Measurements from ENCODE around the gene PKD1L1. TPM values are rescaled to one million over a fixed set of nuclear protein-coding genes. Genes with fewer than 3 reads are reported as not detected.

Gene PKD1L1
- total RNA-seq, 2 donors from 2014 or later, result 0.16 to 0.61 TPM

DNA sequence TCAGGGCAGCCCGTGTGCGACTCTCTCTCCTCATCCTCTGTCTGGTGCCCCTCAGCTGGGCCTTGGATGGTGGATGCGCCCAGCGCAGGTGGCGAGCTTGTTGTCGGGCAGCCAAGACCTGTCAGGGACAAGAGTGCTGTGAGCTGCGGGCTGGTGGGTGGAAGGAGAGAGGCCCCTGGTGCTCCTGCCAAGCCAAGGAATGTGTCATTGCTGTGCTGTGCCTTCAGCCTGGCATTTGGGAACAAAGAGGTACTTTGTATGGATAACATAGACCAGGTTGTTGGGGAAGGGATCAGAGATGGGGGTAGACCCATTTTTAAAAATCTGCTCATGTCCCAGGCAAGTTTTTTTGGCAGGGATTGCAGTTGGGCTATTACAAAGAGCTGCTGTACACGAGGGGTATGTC, 120.9 kb downstream of the PKD1L1 start:
- Mint-ChIP-seq H3K27ac (no peak overlapping the region), H3K4me1 (no peaks in the 10 kb centered on the region), H3K27me3 (peaks cover 5% of the 10 kb centered on the region), H3K36me3 (ENCODE audit: low read depth) (no peaks in the 10 kb centered on the region), H3K4me3 (no peak overlapping the region), H3K9me3 (no peaks in the 10 kb centered on the region)
- ATAC-seq (replicated peaks), result no peak

DNA sequence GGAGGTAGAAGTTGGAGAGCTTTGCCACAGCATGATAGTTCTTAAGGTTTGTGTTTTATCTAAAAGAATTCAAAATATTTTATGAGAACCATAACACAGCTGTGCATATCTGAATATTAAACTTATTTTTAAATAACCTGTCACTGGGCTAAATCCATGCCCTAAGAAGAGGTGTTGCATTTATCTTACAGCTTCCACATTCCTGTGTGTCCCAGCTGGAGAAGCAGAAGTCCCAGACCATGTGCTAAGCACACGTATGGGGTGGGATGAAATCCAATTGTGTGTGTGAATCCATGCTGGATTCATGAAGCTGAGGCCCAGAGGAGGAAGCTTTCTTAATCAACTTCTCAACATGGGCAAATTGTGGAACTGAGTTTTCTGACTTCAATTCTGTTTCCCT, 121.5 kb downstream of the PKD1L1 start:
- Mint-ChIP-seq H3K27me3 (peaks cover 5% of the 10 kb centered on the region), H3K9me3 (no peaks in the 10 kb centered on the region), H3K27ac (no peak overlapping the region), H3K36me3 (ENCODE audit: low read depth) (no peaks in the 10 kb centered on the region), H3K4me1 (no peaks in the 10 kb centered on the region), H3K4me3 (no peak overlapping the region)
- no peak for ATAC-seq (replicated peaks)

DNA sequence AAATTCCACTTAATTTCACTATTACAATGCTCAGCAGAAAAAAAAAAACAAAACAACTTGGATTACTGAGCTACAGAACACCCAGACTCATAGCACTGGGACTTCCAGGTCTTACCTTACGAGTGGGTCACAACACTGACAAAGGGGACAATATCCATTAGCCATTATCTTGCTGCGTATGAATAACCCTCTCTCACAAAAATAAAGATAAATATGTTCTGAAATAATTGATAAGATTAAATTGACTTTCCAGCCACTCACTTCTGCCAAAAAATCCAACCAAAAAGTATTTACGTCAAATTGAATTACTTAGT, 128.7 kb downstream of the PKD1L1 start:
- Mint-ChIP-seq H3K27me3 (no peaks in the 10 kb centered on the region), H3K9me3 (no peaks in the 10 kb centered on the region), H3K4me3 (no peak overlapping the region), H3K27ac (no peak overlapping the region), H3K36me3 (ENCODE audit: low read depth) (no peaks in the 10 kb centered on the region), H3K4me1 (no peaks in the 10 kb centered on the region)
- ATAC-seq (replicated peaks), result no peak

DNA sequence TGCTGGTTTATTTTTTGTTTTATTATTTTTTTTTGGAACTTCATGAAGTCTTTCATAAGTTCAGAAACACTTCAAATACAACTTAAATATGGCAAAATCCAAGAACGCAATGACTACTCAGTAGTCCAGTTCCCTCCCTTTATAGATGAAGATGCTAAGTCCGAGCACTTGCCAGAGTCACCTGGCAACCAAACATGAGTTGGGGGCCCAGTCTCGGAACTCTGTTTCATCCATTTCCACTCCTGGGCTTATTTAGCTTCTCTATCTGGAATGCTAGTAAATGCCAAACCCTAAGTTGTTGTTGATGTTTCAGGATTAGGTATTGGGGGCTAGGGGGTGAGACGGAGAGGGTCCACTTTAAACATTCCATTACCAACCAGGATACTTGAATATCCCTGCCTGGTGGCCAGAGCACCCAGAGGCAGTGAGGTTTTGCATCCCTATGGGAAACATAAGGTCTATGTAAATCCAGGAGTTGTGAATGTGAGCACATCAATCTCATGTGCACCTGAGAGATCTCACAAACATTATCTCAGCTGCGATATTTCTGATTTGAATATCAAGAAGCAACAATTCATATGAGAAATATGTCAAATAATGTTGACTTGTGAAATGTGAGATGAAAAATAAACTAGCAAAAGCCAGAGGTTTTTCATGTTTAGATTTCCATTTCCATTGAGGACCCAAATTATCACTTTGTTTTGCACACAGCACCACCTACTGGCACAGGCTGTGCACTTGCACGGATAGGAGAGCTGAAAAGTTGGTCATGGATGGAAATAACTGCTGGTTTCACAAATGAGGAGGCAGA, 129.3 kb downstream of the PKD1L1 start:
- Mint-ChIP-seq H3K36me3 (ENCODE audit: low read depth) (no peaks in the 10 kb centered on the region), H3K27ac (no peak overlapping the region), H3K4me1 (no peaks in the 10 kb centered on the region), H3K4me3 (no peak overlapping the region), H3K9me3 (no peaks in the 10 kb centered on the region), H3K27me3 (no peaks in the 10 kb centered on the region)
- ATAC-seq (replicated peaks), result no peak

DNA sequence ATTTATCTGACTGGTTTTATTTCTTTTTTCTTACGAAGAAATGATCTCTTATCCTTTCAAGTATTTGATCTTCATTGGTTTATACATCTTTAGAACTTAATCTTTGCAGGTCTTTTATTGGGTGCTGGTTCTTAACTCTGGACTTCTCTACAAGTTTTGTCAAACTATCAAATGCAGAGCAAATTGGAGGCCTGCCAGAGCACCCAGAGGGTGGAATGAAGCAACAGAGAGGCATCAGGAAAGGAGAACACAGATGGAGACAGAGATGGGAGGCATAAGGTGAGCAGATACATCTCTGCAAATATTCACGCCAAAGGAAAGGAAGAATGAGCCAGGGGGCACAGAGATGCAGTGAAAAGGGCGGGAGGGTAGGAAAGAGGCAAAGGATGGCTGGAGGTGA, 130.3 kb downstream of the PKD1L1 start:
- Mint-ChIP-seq H3K36me3 (ENCODE audit: low read depth) (no peaks in the 10 kb centered on the region), H3K4me3 (no peak overlapping the region), H3K27ac (no peak overlapping the region)

DNA sequence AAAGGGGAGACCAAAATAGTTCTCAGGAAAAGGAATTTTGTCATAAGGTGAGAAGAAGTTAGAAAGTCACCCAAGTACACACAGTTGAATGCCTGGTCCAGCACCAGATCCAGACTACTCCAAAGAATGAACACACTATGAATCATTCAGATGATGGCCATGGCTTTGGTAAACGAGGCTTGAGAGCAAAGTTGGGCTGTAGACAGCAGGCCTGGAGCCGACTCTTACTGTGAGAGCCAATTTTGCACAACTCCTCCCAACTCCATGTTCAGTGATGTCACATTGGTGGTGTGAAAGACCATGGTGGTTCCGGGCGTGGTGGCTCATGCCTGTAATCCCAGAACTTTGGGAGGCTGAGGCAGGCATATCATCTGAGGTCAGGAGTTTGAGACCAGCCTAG, 131.6 kb downstream of the PKD1L1 start:
- no peaks in the 10 kb centered on the region for H3K36me3 Mint-ChIP-seq (ENCODE audit: low read depth)
- no peak for ATAC-seq (replicated peaks)

More for the DNA sequence above, 130.3 kb downstream of the PKD1L1 start:
- H3K27me3 Mint-ChIP-seq, result no peaks in the 10 kb centered on the region
- H3K9me3 Mint-ChIP-seq, result no peaks in the 10 kb centered on the region
- ATAC-seq (replicated peaks), result no peak
- H3K4me1 Mint-ChIP-seq, result no peaks in the 10 kb centered on the region

DNA sequence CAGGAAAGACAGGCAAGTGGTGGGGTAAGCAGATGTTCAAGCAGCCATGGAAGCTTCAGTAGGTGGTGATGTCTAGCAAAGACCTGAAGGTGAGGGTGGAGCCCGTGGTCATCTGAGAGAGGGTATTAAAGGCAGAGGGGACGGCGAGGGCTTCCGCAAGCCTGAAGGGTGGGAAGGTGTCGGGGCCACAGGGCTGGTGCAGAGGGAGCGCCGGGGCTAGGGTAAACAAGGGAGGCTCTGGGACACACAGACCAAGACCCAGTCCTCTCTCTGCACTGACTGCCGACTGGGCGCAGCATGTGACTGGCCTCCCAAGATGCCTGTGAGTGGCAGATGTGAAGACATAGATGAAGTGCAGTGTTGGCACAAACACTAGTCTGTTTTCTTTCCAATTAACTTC, 132.4 kb downstream of the PKD1L1 start:
- no peak overlapping the region for H3K4me3 Mint-ChIP-seq
- no peak overlapping the region for H3K27ac Mint-ChIP-seq
- H3K36me3 Mint-ChIP-seq (ENCODE audit: low read depth), result no peaks in the 10 kb centered on the region

More for the DNA sequence above, 131.6 kb downstream of the PKD1L1 start:
- no peaks in the 10 kb centered on the region for H3K9me3 Mint-ChIP-seq
- no peak overlapping the region for H3K4me3 Mint-ChIP-seq
- H3K27me3 Mint-ChIP-seq, result no peaks in the 10 kb centered on the region
- no peaks in the 10 kb centered on the region for H3K4me1 Mint-ChIP-seq
- no peak overlapping the region for H3K27ac Mint-ChIP-seq

DNA sequence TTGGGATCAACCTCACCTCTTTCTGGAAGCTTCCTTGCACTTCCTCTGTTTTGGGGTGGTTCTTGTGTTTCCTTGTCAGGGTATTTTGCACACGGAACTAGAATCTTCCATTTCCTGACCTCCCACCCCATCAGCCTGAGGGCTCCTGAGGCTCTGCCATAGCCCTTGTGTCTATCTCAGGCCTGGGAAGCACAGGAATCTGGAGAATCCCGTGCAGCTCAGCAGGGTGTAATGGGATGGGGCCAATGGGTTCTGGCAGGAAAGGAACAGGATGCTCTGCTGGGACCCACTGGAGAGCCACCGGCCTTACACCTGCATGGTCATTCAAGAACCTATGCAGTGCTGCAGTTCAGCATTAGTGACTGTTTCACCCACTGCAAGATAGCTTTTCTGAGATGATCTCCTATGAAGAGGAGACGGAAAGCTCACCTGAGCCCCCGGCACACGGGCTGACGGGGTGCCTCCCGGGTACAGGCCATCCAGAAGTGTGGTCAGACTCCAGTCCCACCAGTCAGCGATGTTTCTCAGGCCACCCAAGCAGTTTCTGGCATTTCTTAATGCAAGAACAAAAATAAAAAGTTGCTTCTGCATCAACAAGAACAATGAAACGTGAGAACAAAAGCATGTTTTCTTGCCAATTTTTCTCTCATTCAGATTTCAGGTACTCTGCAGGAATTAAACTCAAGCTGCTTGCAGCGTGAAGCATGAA, 133.2 kb downstream of the PKD1L1 start:
- ATAC-seq (replicated peaks), result no peak
- Mint-ChIP-seq H3K27me3 (no peaks in the 10 kb centered on the region), H3K4me1 (no peaks in the 10 kb centered on the region), H3K9me3 (no peaks in the 10 kb centered on the region), H3K36me3 (ENCODE audit: low read depth) (no peaks in the 10 kb centered on the region), H3K4me3 (no peak overlapping the region), H3K27ac (no peak overlapping the region)

More for the DNA sequence above, 132.4 kb downstream of the PKD1L1 start:
- no peaks in the 10 kb centered on the region for H3K27me3 Mint-ChIP-seq
- ATAC-seq (replicated peaks), result no peak
- no peaks in the 10 kb centered on the region for H3K9me3 Mint-ChIP-seq
- no peaks in the 10 kb centered on the region for H3K4me1 Mint-ChIP-seq

DNA sequence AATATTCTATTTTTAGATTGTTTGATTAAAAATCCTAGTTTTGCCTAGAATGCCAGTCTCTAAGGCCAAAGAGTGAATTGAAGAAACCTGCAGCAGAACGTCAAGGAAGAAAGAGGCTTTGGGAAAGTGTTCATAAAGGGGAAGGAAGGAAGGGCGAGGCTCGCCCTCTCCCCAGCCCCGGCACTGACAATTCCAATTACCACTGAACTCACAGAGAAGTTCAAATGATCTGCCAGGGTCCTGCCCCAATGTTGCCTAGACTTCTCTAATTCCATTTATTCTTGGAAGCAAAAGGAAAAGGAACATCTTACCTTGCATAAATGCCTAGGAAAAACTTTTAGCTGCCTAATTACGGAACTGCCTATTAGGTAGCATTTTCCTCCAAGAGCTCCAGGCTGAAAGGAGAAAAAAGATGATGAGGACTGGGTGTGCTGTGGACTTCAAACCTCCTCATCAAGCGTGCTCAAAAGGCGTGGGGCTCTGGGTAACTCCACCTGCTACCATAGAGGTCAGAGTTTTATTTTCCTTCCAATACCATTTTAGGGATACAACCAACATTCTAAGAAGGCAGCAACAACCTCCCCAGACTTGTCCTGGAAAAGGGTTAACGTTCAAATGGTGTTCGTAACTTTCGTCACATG, 134.5 kb downstream of the PKD1L1 start:
- Mint-ChIP-seq H3K4me1 (no peaks in the 10 kb centered on the region), H3K27me3 (no peaks in the 10 kb centered on the region), H3K36me3 (ENCODE audit: low read depth) (no peaks in the 10 kb centered on the region), H3K4me3 (no peak overlapping the region), H3K27ac (no peak overlapping the region), H3K9me3 (no peaks in the 10 kb centered on the region)
- no peak for ATAC-seq (replicated peaks)

DNA sequence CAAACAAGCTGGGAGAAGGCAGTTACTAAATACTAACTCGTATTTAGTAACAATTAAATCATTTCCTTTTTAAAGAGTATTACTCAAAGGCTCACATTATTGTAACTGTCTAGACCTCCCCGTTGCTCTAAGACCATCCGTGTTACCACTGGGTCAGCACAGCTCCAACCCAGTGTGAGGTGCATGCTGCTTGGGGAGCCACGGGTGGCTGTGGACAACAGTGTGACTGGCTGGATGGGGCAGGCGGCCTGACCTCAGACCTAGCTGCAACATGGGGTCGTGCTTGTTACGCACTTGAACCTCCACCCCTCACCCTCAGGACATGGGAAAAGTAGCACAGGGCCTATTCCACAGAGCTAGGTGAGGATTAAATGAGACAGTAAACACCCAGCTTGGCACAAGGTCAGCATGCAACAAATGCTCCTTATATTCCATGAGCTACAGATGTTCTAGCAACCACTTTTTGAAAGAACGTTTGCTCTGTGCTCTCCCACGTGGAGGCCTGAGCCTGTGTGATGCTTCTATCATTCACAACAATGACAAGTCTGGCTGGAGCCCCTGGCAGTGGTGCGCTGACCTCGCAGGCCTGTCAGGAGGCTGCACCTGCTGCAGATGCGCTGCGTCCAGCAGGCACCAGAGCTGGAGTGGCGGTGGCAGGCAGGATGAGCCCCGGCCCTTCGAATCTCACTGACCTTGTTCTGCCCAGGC, 135.7 kb downstream of the PKD1L1 start:
- H3K27ac Mint-ChIP-seq, result no peak overlapping the region
- H3K4me1 Mint-ChIP-seq, result no peaks in the 10 kb centered on the region
- no peaks in the 10 kb centered on the region for H3K27me3 Mint-ChIP-seq
- no peaks in the 10 kb centered on the region for H3K36me3 Mint-ChIP-seq (ENCODE audit: low read depth)
- H3K4me3 Mint-ChIP-seq, result no peak overlapping the region
- no peak for ATAC-seq (replicated peaks)
- no peaks in the 10 kb centered on the region for H3K9me3 Mint-ChIP-seq

DNA sequence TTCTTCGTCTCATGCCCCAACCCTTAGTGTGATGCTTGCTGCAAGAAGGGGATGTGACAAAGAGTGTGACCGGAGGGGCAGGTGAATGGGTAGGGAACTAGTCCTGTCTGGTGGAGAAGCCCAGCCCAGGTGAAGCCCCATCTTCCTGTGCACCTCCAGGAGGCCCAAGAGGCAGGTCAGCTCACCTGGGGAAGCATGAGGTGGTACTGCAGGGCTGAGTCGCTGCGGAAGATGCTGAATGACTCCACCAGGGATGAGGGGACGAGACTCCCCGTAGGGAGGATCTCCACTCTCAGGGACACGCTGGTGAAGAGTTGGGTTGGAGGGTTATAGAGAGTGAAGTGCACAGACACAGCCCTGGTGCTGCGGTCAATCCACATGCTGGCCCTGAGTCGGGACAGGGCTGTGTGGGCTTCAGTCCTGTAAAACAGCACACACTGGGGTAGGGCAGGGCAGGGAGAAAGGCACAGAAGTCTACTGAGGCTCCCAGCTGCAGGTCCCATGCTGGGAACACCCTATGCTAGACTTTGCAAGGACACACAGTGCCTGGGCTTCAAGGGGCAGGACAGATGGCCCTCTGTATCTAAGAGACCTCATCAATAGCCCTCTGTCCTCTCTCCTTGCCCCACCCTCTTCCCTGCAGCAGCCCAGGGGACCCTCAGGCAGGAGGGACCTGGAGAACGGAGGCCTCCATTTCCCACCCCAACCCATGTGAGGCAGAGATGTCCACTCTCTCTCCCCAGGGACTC, 136.5 kb downstream of the PKD1L1 start:
- no peak overlapping the region for H3K27ac Mint-ChIP-seq

DNA sequence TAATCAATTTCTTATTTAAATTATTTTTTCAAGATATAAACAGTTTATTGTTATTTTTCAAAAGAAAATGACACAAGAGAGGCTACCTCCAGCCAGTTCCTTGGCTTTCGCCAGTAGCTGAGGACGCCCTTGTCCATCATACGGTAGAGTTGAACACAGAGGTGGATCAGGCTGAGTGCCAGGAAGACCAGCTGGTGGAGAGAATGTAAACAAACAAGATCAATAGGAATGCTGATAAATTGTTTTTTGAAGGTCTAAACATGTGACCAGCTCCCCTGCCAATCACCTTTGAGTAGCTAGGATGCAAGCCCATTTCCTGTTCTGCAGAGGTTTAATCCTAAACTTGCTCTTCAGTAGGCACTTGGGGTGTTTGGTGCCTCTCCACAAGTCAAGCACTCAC, 138.9 kb downstream of the PKD1L1 start:
- no peak overlapping the region for H3K27ac Mint-ChIP-seq
- no peaks in the 10 kb centered on the region for H3K9me3 Mint-ChIP-seq
- no peaks in the 10 kb centered on the region for H3K4me1 Mint-ChIP-seq
- H3K4me3 Mint-ChIP-seq, result no peak overlapping the region
- no peaks in the 10 kb centered on the region for H3K27me3 Mint-ChIP-seq
- H3K36me3 Mint-ChIP-seq (ENCODE audit: low read depth), result no peaks in the 10 kb centered on the region
- ATAC-seq (replicated peaks), result no peak

More for the DNA sequence above, 136.5 kb downstream of the PKD1L1 start:
- no peaks in the 10 kb centered on the region for H3K36me3 Mint-ChIP-seq (ENCODE audit: low read depth)
- H3K4me1 Mint-ChIP-seq, result no peaks in the 10 kb centered on the region
- no peak for ATAC-seq (replicated peaks)
- H3K4me3 Mint-ChIP-seq, result no peak overlapping the region
- no peaks in the 10 kb centered on the region for H3K9me3 Mint-ChIP-seq
- no peaks in the 10 kb centered on the region for H3K27me3 Mint-ChIP-seq

DNA sequence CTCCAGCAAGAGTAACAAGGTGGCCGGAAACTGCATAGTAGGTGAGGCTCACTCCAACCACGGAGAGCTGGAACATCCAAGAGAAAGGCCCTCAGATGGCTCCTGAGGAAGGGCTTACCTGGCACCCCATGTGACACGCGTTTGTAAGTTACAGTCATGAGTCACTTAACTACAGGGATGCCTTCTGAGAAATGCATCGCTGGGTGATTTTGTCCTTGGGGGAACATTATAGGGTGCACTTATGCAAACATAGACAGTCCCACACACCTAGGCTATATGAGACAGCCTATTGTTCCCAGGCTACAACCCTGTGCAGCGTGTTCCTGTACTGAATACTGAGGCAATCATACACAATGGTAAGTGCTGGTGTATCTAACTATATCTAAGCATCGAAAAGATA, 139.9 kb downstream of the PKD1L1 start:
- Mint-ChIP-seq H3K27me3 (no peaks in the 10 kb centered on the region), H3K4me1 (no peaks in the 10 kb centered on the region), H3K27ac (no peak overlapping the region), H3K4me3 (no peak overlapping the region), H3K9me3 (no peaks in the 10 kb centered on the region), H3K36me3 (ENCODE audit: low read depth) (no peaks in the 10 kb centered on the region)
- ATAC-seq (replicated peaks), result no peak

DNA sequence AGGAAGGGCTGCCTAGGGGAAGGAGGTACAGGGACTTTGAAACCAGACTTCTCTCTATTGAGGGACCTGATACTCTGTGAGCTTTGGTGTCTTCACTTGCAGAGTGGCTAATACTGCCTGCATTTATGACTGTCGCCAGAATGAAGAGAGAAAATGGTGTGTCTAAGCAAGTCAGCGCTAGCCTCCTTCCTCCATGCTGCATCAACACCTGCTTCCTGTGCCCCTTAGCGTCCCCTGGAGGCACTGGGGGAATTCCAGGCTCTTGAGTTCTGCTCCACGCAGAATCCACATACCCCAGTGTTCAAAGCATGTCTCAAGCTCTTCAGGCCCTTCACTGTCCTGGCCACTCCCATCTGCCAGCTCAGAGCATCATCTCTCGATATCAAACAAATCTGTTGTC, 140.5 kb downstream of the PKD1L1 start:
- H3K27ac Mint-ChIP-seq, result no peak overlapping the region
- no peaks in the 10 kb centered on the region for H3K4me1 Mint-ChIP-seq
- H3K36me3 Mint-ChIP-seq (ENCODE audit: low read depth), result no peaks in the 10 kb centered on the region
- no peak for ATAC-seq (replicated peaks)
- H3K4me3 Mint-ChIP-seq, result no peak overlapping the region
- H3K9me3 Mint-ChIP-seq, result no peaks in the 10 kb centered on the region
- H3K27me3 Mint-ChIP-seq, result no peaks in the 10 kb centered on the region
